ENCODE data around the gene DDR2.

Gene DDR2

GRCh38 chr1:162629077-162629627 is 3.1 kb upstream of the DDR2 start:
- DNase-seq (ENCODE audit: low read depth, low spot score), result no peak
- Histone ChIP-seq H3K4me1 (ENCODE audit: insufficient read depth, insufficient read length) (no peaks in the 10 kb centered on the region), H3K4me3 (ENCODE audit: insufficient read length, low read depth) (no peak overlapping the region), H3K9ac (ENCODE audit: insufficient read length, low read depth) (no peak overlapping the region), H3K27me3 (ENCODE audit: insufficient read depth, insufficient read length) (no peaks in the 10 kb centered on the region), H3K36me3 (ENCODE audit: insufficient read depth, insufficient read length, low read length) (no peaks in the 10 kb centered on the region), H3K9me3 (ENCODE audit: insufficient read depth, low read length) (no peaks in the 10 kb centered on the region)
- TF ChIP-seq SUZ12 (IDR thresholded peaks at IDR 0.05; ENCODE audit: extremely low read depth, insufficient read depth, insufficient read length), result no peak
- no peak for TF ChIP-seq YY1 (IDR thresholded peaks at IDR 0.05; ENCODE audit: insufficient read depth, insufficient read length)
- TF ChIP-seq ZNF274 (IDR thresholded peaks at IDR 0.05; ENCODE audit: low read depth, low read length), result no peak

- no peak for DNase-seq (ENCODE audit: low read depth, low spot score)
- no peaks in the 10 kb centered on the region for H3K27me3 ChIP-seq (ENCODE audit: insufficient read depth, insufficient read length)
- no peaks in the 10 kb centered on the region for H3K4me1 ChIP-seq (ENCODE audit: insufficient read depth, insufficient read length)
- no peak overlapping the region for H3K9ac ChIP-seq (ENCODE audit: insufficient read length, low read depth)
- H3K9me3 ChIP-seq (ENCODE audit: insufficient read depth, low read length), result no peaks in the 10 kb centered on the region
- H3K4me3 ChIP-seq (ENCODE audit: insufficient read length, low read depth), result no peak overlapping the region
- no peaks in the 10 kb centered on the region for H3K36me3 ChIP-seq (ENCODE audit: insufficient read depth, insufficient read length, low read length)
- TF ChIP-seq ZNF274 (IDR thresholded peaks at IDR 0.05; ENCODE audit: low read depth, low read length) (no peak), YY1 (IDR thresholded peaks at IDR 0.05; ENCODE audit: insufficient read depth, insufficient read length) (no peak), SUZ12 (IDR thresholded peaks at IDR 0.05; ENCODE audit: extremely low read depth, insufficient read depth, insufficient read length) (no peak)
Measured at GRCh38 chr1:162629651-162630050, 2.6 kb upstream of the DDR2 start.

GRCh38 chr1:162631546-162632191 is 595 bp upstream of the DDR2 start:
- H3K4me1 ChIP-seq (ENCODE audit: insufficient read depth, insufficient read length), result no peaks in the 10 kb centered on the region
- TF ChIP-seq ZNF274 (IDR thresholded peaks at IDR 0.05; ENCODE audit: low read depth, low read length) (no peak), YY1 (IDR thresholded peaks at IDR 0.05; ENCODE audit: insufficient read depth, insufficient read length) (no peak), SUZ12 (IDR thresholded peaks at IDR 0.05; ENCODE audit: extremely low read depth, insufficient read depth, insufficient read length) (no peak)
- no peaks in the 10 kb centered on the region for H3K9me3 ChIP-seq (ENCODE audit: insufficient read depth, low read length)
- H3K27me3 ChIP-seq (ENCODE audit: insufficient read depth, insufficient read length), result no peaks in the 10 kb centered on the region
- no peak for DNase-seq (ENCODE audit: low read depth, low spot score)
- no peak overlapping the region for H3K4me3 ChIP-seq (ENCODE audit: insufficient read length, low read depth)
- H3K36me3 ChIP-seq (ENCODE audit: insufficient read depth, insufficient read length, low read length), result no peaks in the 10 kb centered on the region
- H3K9ac ChIP-seq (ENCODE audit: insufficient read length, low read depth), result no peak overlapping the region

- H3K36me3 ChIP-seq (ENCODE audit: insufficient read depth, insufficient read length, low read length), result no peaks in the 10 kb centered on the region
- no peak overlapping the region for H3K4me3 ChIP-seq (ENCODE audit: insufficient read length, low read depth)
- no peak for DNase-seq (ENCODE audit: low read depth, low spot score)
- no peaks in the 10 kb centered on the region for H3K9me3 ChIP-seq (ENCODE audit: insufficient read depth, low read length)
- H3K4me1 ChIP-seq (ENCODE audit: insufficient read depth, insufficient read length), result no peaks in the 10 kb centered on the region
- TF ChIP-seq YY1 (IDR thresholded peaks at IDR 0.05; ENCODE audit: insufficient read depth, insufficient read length), result no peak
- TF ChIP-seq SUZ12 (IDR thresholded peaks at IDR 0.05; ENCODE audit: extremely low read depth, insufficient read depth, insufficient read length), result no peak
- TF ChIP-seq ZNF274 (IDR thresholded peaks at IDR 0.05; ENCODE audit: low read depth, low read length), result no peak
- H3K27me3 ChIP-seq (ENCODE audit: insufficient read depth, insufficient read length), result no peaks in the 10 kb centered on the region
- no peak overlapping the region for H3K9ac ChIP-seq (ENCODE audit: insufficient read length, low read depth)
Measured at GRCh38 chr1:162632698-162633080, 425 bp downstream of the DDR2 start.

- Histone ChIP-seq H3K27me3 (ENCODE audit: insufficient read depth, insufficient read length) (no peaks in the 10 kb centered on the region), H3K9ac (ENCODE audit: insufficient read length, low read depth) (no peak overlapping the region), H3K4me1 (ENCODE audit: insufficient read depth, insufficient read length) (no peaks in the 10 kb centered on the region), H3K4me3 (ENCODE audit: insufficient read length, low read depth) (no peak overlapping the region), H3K9me3 (ENCODE audit: insufficient read depth, low read length) (no peaks in the 10 kb centered on the region), H3K36me3 (ENCODE audit: insufficient read depth, insufficient read length, low read length) (no peaks in the 10 kb centered on the region)
- no peak for TF ChIP-seq ZNF274 (IDR thresholded peaks at IDR 0.05; ENCODE audit: low read depth, low read length)
- TF ChIP-seq YY1 (IDR thresholded peaks at IDR 0.05; ENCODE audit: insufficient read depth, insufficient read length), result no peak
- no peak for TF ChIP-seq SUZ12 (IDR thresholded peaks at IDR 0.05; ENCODE audit: extremely low read depth, insufficient read depth, insufficient read length)
- no peak for DNase-seq (ENCODE audit: low read depth, low spot score)
Measured at GRCh38 chr1:162633081-162633762, 958 bp downstream of the DDR2 start.

GRCh38 chr1:162635418-162635817 is 3.2 kb downstream of the DDR2 start:
- DNase-seq (ENCODE audit: low read depth, low spot score), result no peak
- no peaks in the 10 kb centered on the region for H3K27me3 ChIP-seq (ENCODE audit: insufficient read depth, insufficient read length)
- H3K4me3 ChIP-seq (ENCODE audit: insufficient read length, low read depth), result no peak overlapping the region
- no peak overlapping the region for H3K9ac ChIP-seq (ENCODE audit: insufficient read length, low read depth)
- no peaks in the 10 kb centered on the region for H3K36me3 ChIP-seq (ENCODE audit: insufficient read depth, insufficient read length, low read length)
- TF ChIP-seq YY1 (IDR thresholded peaks at IDR 0.05; ENCODE audit: insufficient read depth, insufficient read length) (no peak), SUZ12 (IDR thresholded peaks at IDR 0.05; ENCODE audit: extremely low read depth, insufficient read depth, insufficient read length) (no peak), ZNF274 (IDR thresholded peaks at IDR 0.05; ENCODE audit: low read depth, low read length) (no peak)
- H3K4me1 ChIP-seq (ENCODE audit: insufficient read depth, insufficient read length), result no peaks in the 10 kb centered on the region
- no peaks in the 10 kb centered on the region for H3K9me3 ChIP-seq (ENCODE audit: insufficient read depth, low read length)

GRCh38 chr1:162639718-162640117 is 7.5 kb downstream of the DDR2 start:
- Histone ChIP-seq H3K4me1 (ENCODE audit: insufficient read depth, insufficient read length) (no peaks in the 10 kb centered on the region), H3K4me3 (ENCODE audit: insufficient read length, low read depth) (no peak overlapping the region), H3K9me3 (ENCODE audit: insufficient read depth, low read length) (no peaks in the 10 kb centered on the region), H3K36me3 (ENCODE audit: insufficient read depth, insufficient read length, low read length) (no peaks in the 10 kb centered on the region), H3K9ac (ENCODE audit: insufficient read length, low read depth) (no peak overlapping the region), H3K27me3 (ENCODE audit: insufficient read depth, insufficient read length) (no peaks in the 10 kb centered on the region)
- TF ChIP-seq ZNF274 (IDR thresholded peaks at IDR 0.05; ENCODE audit: low read depth, low read length) (no peak), SUZ12 (IDR thresholded peaks at IDR 0.05; ENCODE audit: extremely low read depth, insufficient read depth, insufficient read length) (no peak), YY1 (IDR thresholded peaks at IDR 0.05; ENCODE audit: insufficient read depth, insufficient read length) (no peak)
- no peak for DNase-seq (ENCODE audit: low read depth, low spot score)
